ES-I3 (cell line): Measurements from ENCODE around the gene FAU.

ENCODE experiments used
- H3K36me3 ChIP-seq: 2 replicates; pipeline ENCODE4 v1.6.1; 2013; ENCODE audit warnings: mild to moderate bottlenecking, low read length, control low read depth, moderate library complexity; ENCODE audit not compliant: insufficient read depth
- H3K4me1 ChIP-seq: 2 replicates; pipeline ENCODE4 v1.6.1; 2013; ENCODE audit warnings: mild to moderate bottlenecking, control low read depth, low read length; ENCODE audit not compliant: insufficient read depth
- H3K9ac ChIP-seq: 2 replicates; pipeline ENCODE4 v1.6.1; 2013; ENCODE audit warnings: low read depth, mild to moderate bottlenecking, low read length, moderate library complexity
- H3K9me3 ChIP-seq: 2 replicates; pipeline ENCODE4 v1.6.1; 2013; ENCODE audit warnings: mild to moderate bottlenecking, low read length, moderate library complexity; ENCODE audit not compliant: control insufficient read depth, insufficient read depth

Gene FAU

GRCh38 chr11:65110354-65110861 lies 11.5 kb downstream of the FAU start:
- no peaks in the 10 kb centered on the region for H3K36me3 ChIP-seq
- no peak overlapping the region for H3K9ac ChIP-seq
- no peaks in the 10 kb centered on the region for H3K9me3 ChIP-seq
- peaks cover 5% of the 10 kb centered on the region for H3K4me1 ChIP-seq

GRCh38 chr11:65109231-65110198 lies 12.4 kb downstream of the FAU start:
- Histone ChIP-seq H3K9ac (no peak overlapping the region), H3K9me3 (no peaks in the 10 kb centered on the region), H3K36me3 (no peaks in the 10 kb centered on the region), H3K4me1 (peaks cover 5% of the 10 kb centered on the region)

GRCh38 chr11:65108469-65109123 lies 13.3 kb downstream of the FAU start:
- Histone ChIP-seq H3K9ac (no peak overlapping the region), H3K9me3 (no peaks in the 10 kb centered on the region), H3K36me3 (no peaks in the 10 kb centered on the region), H3K4me1 (peaks cover 3% of the 10 kb centered on the region)

GRCh38 chr11:65107751-65108468 lies 14.0 kb downstream of the FAU start:
- H3K4me1 ChIP-seq: no peaks in the 10 kb centered on the region
- no peak overlapping the region for H3K9ac ChIP-seq
- H3K9me3 ChIP-seq: no peaks in the 10 kb centered on the region
- no peaks in the 10 kb centered on the region for H3K36me3 ChIP-seq

DNA sequence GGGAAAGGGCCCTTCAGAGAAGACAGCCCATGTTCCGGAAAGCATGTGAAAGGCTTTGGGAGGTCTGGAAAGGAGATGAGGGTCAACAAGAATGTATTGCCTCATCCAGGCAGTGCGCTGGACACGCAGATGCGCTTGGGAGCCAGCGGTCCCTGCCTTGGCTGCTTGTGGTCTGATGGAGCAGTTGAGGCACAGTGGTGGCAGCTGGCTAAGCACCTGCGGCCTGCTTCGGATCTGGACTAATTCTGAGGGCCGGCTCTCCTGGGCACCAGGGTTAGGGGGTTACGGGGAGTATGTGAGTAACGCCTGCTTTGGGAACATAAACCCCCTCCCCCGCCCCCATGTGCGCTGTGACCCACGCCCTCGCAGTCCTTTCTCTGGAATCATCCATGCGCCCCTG lies 14.9 kb downstream of the FAU start:
- no peaks in the 10 kb centered on the region for H3K9me3 ChIP-seq
- H3K36me3 ChIP-seq: no peaks in the 10 kb centered on the region
- no peaks in the 10 kb centered on the region for H3K4me1 ChIP-seq
- no peak overlapping the region for H3K9ac ChIP-seq

GRCh38 chr11:65104628-65105027 lies 17.3 kb downstream of the FAU start:
- Histone ChIP-seq H3K36me3 (no peaks in the 10 kb centered on the region), H3K9me3 (no peaks in the 10 kb centered on the region), H3K9ac (no peak overlapping the region), H3K4me1 (no peaks in the 10 kb centered on the region)

DNA sequence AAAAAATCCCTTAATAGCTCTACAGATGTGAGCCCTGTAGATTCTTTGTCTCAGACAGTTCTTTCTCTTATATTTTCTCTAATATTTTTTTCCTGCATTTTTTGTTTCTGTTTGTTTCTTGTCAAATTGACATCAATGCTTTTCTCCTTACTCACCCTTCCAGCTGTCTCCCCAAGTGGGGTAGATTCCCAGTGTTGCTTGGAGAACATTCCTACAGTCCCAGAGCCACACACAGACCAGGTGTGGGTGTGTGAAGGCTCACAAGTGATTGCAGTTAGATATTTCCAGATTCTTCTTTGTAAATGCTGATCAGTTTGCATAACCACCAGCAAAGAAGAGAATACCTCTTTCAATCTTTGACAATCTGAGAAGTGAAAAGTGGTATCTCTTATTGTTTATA lies 18.5 kb downstream of the FAU start:
- no peaks in the 10 kb centered on the region for H3K9me3 ChIP-seq
- no peaks in the 10 kb centered on the region for H3K36me3 ChIP-seq
- no peaks in the 10 kb centered on the region for H3K4me1 ChIP-seq
- no peak overlapping the region for H3K9ac ChIP-seq

GRCh38 chr11:65102142-65103095 lies 19.5 kb downstream of the FAU start:
- H3K4me1 ChIP-seq: no peaks in the 10 kb centered on the region
- H3K36me3 ChIP-seq: no peaks in the 10 kb centered on the region
- H3K9ac ChIP-seq: no peak overlapping the region
- no peaks in the 10 kb centered on the region for H3K9me3 ChIP-seq

GRCh38 chr11:65100674-65101350 lies 21.1 kb downstream of the FAU start:
- H3K9ac ChIP-seq: no peak overlapping the region
- no peaks in the 10 kb centered on the region for H3K36me3 ChIP-seq
- H3K9me3 ChIP-seq: no peaks in the 10 kb centered on the region
- 0 out of 2 replicates have a peak, but pooled peaks cover 4% of the 10 kb centered on the region for H3K4me1 ChIP-seq

DNA sequence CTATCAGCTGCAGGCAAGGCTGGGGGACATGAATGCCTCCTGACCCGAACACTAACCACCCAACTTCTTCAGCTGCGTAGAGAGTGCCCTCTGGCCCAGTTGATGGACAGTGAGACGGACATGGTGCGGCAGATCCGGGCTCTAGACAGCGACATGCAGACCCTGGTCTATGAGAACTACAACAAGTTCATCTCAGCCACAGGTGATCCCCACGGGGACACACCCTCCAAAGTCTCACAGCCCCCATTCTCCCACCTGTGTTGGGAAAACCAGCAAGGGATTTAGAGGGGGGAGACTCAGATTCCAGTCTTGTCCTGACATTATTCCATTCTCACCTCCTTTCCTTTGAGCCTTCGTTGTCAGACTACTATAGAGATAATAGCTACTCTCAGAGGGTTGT lies 25.0 kb downstream of the FAU start:
- Histone ChIP-seq H3K36me3 (no peaks in the 10 kb centered on the region), H3K9ac (peak overlapping the region; percentile 27; the same call in 1 of the 2 replicates), H3K9me3 (no peaks in the 10 kb centered on the region), H3K4me1 (0 out of 2 replicates have a peak, but pooled peaks cover 4% of the 10 kb centered on the region)

- Histone ChIP-seq H3K36me3 (no peaks in the 10 kb centered on the region), H3K9ac (peak within 1 kb of the TSS; percentile 92), H3K9me3 (no peaks in the 10 kb centered on the region), H3K4me1 (0 out of 2 replicates have a peak, but pooled peaks cover 4% of the 10 kb centered on the region)
Measured at GRCh38 chr11:65095974-65096806, 25.7 kb downstream of the FAU start, which contains the start of gene VPS51. Gene VPS51, plus strand, starts transcription at chr11:65096214. Its CDS starts 37 bp downstream, at chr11:65096251.

- peak overlapping the region; percentile 24; the same call in 1 of the 2 replicates for H3K9ac ChIP-seq
- H3K4me1 ChIP-seq: 0 out of 2 replicates have a peak, but pooled peaks cover 4% of the 10 kb centered on the region
- no peaks in the 10 kb centered on the region for H3K36me3 ChIP-seq
- no peaks in the 10 kb centered on the region for H3K9me3 ChIP-seq
Measured at GRCh38 chr11:65095427-65095826, 26.5 kb downstream of the FAU start.
